Stimulated activated CD8-positive, alpha-beta memory T cell treated with anti-CD3 and anti-CD28 coated beads, Interleukin-7, amount 100 ng/mL, for 48 hours (primary cell): Measurements from ENCODE around the gene GEMIN7.
A peak's percentile ranks its signal among the peaks of the same experiment; 100 is the strongest.

Experiments used
- DNase-seq, 2 donors: peaks; one replicate each; pipeline ENCODE4 v3.0.0-alpha.2; 2020; ENCODE audit warnings: low read depth in 1 of 2; ENCODE audit errors: extremely low read depth in 1 of 2

GEMIN7 gene

DNA sequence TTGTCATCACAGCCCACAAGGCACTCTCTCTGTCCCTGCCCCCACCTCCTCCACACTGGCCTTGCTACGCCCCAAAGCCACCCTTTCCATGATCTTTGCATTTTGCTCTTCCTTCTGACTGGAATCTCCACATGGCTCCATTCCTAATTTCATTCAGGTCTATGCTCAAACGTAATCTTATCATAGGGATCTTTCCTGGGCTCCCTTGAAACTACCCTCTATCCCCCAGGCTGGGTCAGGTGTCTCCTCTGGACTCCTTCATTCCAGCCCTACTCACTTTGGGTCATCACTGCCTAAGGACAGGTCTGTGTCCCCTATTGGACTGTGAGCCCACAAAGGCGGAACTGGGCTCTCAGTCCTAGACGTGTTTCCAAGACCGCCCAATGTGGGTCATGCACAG, 3.1 kb downstream of the GEMIN7 start:
- DNase-seq: no peak

DNA sequence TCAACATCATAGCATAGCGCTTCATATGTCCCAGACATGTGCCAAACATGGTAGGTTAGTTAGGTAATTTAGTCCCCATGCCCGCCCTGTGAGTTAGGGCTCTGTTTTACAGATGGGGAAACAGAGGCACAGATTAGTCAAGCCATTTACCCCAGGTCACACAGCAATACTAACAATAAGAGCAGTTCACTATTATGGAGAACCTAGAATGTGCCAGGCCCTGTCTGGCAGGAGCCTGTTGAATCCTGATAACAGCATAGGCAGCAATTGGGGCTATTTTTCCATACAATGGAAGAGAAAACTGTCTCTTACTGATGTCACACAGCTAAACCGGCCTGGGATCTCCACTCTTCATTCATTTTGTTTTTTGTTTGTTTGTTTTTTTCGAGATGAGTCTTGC, 7.4 kb downstream of the GEMIN7 start:
- DNase-seq: no peak

DNA sequence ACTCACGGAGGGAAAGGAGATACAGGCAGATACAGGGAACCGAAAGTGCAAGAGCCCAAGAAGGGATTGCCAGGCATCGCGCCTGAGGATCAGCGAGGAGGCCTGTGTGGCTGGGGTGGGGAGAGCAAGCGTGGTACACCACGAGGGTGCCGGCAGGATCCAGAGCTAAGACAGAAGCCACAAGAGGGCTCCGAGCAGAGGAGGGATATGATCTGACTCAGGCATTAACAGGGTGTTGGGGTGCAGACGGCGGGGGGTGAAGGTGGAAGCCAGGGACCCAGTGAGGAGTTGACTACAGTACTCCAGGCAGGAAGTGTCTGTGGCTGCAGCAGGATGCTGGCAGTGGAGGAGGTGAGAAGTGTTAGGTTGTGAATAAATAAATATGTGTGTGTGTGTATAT, 8.5 kb downstream of the GEMIN7 start:
- no peak for DNase-seq

DNA sequence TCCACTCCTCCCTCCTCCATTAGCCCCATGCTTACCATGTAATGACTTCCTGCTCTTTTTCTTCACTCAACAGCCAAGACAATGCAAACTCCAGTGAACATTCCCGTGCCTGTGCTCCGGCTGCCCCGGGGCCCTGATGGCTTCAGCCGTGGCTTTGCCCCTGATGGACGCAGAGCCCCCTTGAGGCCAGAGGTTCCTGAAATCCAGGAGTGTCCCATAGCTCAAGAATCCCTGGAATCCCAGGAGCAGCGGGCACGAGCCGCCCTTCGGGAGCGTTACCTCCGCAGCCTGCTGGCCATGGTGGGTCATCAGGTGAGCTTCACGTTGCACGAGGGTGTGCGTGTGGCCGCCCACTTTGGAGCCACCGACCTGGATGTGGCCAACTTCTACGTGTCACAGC, 11.0 kb downstream of the GEMIN7 start:
- no peak for DNase-seq

DNA sequence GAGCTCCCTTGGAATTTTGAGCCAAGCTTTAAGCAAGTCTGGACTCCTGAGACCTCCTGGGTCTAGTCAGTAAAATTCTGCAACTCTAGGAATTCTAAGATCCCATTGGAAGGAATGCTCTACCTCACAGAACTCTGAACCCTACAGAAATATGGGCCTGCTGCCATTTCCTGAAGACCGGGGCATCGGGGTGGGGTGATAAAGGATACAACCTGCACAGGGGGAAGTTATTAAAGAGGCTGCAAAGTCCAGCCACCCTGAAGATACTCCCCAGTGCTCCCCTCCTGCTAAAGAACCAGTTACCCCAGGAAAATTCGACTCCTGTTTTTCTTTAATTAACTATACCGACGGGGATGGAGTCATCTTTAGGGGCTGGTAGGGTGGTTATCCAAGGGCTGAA, 11.5 kb downstream of the GEMIN7 start:
- no peak for DNase-seq

DNA sequence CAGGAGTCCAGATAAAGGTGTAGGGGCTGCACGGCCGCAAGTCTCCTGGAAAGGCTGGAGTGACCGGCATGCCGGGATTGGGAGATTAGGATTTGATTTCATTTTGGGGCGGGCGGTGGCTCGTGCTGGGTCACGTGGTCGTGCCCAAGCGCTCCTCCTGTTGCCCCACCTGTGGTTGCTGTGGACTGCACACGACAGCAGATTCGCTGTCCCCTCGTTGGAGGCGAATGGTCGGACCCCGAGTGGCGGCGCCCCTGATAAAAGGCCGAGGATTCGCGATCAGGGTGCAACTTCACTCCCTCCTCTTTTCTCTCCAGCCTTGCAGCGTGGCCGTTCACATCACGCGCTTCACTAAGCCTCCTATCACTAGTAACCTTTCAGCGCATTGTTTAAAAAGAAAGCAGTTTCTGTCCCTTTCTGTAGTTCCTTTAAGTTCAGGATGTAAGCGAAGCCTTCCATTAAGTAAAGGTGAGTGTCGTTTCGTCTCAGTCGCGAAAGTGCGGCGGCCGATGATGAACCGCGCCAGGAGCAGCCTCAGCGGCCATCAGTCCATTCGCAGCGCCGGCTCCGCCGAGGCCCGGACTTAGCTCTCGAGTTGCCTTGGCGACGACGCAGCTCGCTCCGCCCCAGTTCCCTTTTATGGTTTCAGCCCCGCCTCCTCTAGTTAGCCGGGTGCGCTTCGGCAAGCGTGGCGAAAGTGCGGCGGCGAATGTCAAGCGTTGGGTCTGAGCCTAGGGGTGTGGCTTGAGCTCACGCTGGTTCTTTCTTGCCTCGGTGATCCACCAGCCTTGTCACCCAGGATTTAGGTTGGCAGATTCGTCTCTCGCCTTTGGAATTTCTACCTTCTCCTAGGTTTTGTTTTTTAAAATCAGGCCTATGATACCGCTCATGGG, 12.2 kb downstream of the GEMIN7 start:
- DNase-seq: peak; percentile 88 to 94

DNA sequence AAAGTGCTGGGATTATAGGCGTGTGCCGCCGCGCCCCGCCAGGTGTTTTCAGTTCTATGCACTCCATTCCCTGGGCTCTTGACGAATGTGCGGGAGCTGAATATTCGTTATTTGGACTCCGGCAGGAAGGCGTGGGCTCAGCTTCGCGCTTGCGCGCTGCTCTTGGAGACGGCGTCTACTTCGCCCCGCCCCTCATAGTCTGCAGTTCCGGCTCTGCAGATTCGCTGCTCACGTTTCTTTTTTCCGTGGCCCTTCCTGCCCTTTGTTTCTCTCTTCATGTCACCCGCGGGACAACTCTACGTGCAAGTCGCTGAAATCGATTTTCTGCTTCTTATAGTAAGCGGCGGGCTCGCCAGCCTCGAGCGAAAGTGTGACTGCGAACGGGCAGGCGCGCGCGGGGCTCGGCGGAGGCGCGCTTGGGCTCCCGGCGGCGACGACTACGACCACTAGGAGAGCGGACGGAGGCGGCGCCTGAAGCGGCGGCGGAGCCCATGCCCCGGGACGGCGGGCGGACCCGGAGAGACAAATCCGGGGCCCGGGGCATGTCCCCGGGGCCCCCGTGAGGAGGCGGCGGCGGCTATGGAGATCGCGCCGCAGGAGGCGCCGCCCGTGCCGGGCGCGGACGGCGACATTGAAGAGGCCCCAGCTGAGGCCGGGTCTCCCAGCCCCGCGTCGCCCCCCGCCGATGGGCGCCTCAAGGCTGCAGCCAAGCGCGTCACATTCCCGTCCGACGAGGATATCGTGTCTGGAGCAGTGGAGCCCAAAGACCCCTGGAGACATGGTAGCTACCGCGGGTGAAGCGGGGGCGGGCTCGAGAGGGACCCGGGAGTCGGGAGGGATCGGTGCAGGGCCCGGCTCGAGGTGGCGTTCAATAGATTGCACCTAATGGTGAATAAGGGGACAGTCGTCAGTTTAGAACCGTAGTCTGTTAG, 14.0 kb downstream of the GEMIN7 start, which contains the start of gene PPP1R37:
PPP1R37 (plus strand) TSS at position 433 of the 932 bp plus-strand sequence; CDS start at position 580, 147 bp downstream.
- DNase-seq: peak; percentile 78 to 88

DNA sequence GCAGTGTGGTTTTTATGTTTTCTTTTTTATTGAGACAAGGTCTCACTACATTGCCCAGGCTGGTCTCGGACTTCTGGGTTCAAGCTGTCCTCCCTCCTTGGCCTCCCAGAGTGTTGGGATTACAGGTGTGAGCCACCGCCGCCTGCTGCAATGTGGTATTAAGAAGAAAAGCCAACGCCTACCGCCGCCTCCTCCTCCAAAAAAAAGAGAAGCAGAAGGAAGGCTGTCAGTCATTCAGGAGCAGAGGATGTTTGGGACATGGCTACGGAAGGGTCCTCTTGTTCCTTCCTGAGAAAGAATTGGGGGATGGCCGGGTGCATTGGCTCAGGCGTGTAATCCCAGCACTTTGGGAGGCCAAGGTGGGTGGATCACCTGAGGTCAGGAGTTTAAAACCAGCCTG, 15.1 kb downstream of the GEMIN7 start:
- DNase-seq: no peak

DNA sequence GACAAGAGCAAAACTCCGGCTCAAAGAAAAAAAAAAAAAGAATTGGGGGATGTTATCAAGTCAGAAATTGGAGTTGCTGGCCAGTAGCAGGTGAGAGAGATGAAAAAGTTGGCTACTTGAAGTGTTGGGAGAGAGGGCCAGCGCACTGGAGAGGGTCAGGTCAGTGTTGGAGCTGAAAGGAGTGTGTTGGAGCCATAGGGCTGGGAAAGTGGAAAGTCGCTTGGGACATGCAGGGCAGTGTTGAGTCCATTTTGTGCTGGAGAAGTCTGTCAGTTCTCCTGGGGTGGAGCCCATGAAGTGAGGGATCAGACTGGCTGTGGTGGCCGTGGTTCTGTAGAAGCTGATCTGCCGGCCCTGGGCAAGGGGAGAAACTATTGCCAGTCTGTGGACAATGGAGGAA, 15.6 kb downstream of the GEMIN7 start:
- DNase-seq: no peak

DNA sequence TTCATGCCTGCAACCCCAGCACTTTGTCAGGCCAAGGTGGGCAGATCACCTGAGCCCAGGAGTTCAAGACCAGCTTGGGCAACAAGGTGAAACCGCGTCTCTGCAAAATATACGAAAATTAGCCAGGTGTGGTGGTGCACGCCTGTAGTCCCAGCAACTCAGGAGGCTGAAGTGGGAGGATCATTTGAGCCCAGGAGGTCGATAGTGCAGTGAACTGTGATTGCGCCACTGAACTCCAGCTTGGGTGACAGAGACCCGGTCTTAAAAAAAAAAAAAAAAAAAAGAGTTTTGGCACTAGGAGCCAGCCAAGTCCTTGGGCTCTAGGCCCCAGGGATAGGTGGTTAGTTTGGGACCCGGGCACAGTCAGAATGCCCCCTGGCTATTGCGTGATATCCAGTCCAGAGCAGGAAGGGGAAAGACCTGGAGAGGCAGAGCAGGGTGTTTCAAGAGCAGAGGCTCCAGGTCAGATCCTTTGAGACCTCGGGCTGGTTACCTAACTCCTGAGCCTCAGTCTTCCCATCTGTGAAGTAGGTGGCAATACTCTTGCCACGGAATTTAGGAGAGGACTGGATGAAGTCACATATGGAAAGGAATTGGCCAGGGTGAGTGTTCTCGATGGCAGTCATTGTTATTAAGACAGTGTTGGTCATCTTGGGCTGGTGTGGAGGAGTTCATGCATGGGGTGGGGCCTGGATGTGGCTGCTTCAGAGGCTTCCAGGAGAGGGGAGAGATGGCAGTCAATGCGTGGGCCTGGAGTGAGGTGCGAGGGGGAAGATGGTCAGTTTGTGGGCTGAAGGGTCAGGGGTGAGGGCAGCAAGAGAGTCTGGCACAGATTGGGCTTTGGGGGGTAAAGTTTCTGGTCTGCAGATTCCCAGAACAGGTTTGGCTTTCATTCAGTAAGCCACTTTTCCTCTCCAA, 16.7 kb downstream of the GEMIN7 start:
- DNase-seq: no peak

DNA sequence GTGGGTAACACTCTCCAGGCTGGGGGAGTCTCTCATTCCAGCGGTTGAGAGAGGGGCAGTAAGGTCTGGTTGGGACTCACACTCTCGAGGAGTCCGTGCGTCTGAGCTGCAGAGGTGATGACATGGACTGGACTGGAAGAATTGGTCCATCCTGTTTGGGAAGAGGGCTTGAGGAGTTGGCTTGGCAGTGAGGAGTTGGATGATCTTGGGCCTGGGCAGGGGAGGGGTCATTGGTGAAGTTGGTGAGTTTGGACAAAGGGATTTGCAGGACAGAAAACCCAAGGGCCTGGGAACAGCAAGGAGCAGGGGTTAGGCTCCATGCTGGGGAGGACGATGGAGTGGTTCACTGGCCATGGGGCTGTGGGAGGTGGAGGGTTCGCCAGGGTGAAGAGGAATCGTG, 17.6 kb downstream of the GEMIN7 start:
- no peak for DNase-seq

DNA sequence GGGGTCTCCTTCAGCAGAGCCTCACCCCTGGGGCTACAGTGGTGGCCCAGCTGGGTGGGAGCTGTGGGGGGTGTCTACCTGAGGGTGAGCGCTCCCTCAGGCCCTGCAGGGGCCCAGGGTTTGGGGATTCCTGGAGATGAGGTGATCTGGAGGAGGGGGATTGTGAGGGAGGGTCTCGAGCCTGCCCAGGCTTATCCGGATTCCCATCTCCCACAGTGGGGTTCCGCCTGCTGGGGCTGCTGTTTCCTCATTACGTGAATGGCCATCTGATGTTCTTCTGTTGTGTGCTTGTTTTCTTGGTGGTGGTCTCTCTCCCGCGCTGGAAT, 18.4 kb downstream of the GEMIN7 start:
- DNase-seq: no peak

DNA sequence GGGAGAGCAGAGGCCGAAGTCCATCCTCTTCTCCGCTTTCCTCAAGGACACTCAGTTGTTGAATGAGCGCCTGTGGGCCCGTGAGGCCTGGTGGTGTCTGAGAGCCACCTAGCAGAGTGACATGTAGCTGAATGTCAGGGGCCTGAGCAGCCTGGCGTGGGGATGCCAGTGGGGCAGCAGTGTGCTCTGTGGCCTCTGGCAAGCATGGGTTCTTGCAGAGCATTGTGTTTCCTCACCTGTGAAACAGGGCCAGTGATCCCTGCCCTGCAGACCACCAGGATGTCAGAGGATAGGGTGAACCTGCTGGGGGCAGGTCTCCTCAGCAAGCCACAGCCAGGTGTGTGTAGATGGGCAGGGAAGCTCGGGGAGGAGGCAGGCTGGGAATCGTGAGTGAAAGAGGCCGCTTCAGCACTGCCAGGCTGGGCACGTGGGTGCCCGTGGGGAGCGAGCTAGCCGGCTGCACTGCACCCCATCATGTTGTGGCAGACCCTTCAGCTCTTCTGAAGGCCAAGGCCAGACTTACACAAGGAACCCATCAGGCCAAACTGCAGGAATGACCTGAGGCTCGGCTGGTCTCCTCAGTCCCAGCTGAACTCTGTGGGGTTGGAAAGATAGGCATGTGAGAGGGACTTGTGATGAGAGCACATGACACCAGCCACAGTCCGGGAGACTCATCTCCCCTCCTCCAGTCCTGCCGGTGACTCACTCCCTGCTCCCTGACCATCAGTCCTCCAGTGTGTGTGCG, 18.9 kb downstream of the GEMIN7 start:
- no peak for DNase-seq

DNA sequence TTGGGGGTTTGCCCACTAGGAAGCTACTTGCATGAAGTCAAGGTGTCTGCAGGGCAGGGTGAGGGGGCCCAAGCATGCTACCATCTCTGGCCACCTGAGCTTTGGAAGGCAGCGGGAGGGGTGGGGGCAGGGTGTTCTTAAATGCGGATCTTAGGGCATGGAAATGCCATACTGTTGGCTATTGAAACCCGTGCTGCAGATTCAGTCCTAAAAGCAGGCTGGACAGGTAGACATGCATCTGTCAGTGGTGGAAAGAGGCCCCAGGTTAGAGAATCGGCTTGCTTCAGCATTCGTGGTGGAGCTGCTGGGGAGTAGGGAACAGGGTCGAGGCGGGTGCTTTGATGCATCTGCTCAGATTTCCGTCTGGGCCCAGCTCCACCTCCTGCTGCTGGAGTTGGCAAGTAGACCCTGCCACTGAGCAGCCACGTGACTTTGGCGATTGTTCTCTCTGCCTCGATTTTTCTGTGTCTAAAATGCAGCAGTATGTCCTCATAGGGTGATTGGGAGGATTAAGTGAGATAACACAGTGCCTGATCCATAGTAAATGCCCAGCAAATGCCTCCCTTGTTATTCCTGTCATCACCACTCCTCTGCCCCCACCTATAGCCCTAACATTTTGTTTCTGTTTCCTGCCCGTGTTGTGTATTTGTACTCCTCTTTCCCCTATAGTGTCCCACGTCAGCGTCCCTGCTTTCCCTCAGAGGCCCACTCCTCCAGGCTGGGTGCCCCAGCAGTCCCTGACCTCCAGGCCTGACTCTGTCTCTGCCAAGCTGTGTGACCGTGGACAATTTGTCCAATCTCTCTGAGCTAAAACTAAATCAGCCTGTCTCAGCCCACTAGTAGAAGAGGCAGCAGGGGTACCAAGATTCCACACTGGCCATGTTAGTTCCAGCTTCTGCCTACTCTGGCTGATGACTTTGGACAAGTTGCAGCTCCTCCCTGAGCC, 19.7 kb downstream of the GEMIN7 start:
- no peak for DNase-seq

DNA sequence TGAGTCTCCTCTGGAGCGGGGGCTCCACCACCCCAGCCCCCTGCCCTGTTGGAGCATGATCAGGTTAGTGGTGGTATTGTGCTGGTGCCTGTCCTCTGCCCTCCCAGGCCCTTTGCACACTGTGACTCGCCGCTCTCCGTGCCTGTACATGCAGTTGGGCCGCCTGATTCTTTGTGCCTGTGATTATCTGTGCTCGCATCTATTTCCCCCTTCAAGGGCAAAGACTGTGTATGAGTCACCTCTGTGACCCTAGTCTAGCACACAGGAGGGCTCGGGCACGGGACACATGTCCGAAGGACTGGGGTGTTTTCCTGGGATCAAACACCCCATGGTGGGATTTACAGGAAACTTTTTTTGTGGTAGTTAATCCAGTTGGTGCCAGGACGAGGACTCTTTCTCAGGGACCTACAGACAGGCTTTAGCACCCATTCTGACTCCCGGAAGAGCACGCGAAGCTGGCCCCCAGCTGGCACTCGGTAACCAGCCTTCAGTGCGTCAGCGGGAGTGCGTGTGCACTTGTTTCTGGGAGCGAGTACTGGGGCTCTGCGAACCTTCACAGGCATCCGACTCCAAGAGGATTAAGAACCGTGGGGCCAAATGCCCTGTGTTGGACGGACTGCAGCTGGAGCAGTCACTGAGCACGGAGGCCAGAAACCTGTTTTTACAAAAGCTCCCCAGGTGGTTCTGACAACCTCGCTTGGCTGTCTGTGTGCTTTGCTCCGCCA, 20.6 kb downstream of the GEMIN7 start:
- no peak for DNase-seq

DNA sequence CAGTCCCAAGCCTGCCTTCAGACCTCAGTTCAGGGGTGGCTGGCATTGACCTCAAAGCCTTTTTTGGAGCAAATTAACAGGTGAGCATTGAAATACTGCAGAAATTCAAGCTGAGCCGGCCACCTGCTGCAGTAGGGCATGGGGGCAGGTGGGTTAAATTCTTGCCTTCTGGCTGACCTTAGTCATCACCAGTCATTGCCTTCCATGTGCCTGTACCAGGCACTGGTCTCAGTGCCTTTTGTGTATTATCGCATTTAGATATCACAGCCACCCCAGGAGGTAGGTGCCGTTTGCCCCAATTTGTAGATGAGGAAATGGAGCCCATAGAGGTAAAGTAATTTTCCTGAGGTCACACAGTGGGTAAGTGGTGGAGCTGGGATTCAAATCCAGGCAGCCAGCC, 21.1 kb downstream of the GEMIN7 start:
- DNase-seq: no peak

DNA sequence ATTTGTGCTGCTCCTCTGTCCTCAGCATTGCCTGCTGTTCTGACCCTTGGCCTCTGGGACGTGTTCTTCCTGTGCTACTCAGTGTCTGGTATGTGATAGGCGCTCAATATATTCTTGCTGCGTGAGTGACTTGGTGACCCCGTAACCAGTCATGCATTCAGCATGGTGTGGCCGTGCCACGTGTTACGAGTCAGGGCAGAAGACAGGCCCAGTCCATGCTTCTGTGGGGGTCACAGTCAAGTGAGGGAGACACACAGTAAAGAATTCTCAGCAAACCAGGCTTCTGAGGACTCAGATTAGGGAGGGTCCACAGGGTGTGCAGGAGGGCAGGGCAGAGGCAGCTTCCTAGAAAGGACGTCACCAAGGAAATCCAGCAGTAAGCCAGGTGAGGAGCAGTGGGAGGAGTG, 21.8 kb downstream of the GEMIN7 start:
- no peak for DNase-seq

DNA sequence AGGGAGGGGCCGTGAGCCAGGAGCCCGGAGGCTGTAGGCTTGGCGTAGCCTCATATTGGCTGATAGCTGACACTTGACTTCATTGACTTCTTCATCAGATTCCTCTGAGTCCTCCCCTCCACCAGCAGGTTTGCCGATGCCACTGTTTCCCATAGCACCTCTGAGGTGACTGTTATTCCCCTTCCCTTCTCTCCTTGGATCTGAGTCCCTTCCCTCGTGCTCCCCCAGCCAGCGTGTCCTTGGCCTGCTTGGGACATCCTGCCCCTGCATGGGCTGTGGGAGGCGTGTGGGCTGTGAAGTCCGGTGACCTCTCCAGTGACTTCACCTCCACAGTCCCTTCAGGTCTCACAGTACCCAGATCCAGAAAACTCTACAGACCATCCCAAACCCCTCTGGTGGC, 22.7 kb downstream of the GEMIN7 start:
- DNase-seq: no peak
